GM12891 (cell line): ENCODE data around the gene DPP10.
"Not testable (repeated sequence)": the region's sequence is repeated elsewhere in the genome, so short reads cannot be mapped to it uniquely, and the experiment has no call there.

ENCODE experiments used
- DNase-seq: peaks from one replicate; pipeline ENCODE4 v3.0.0; 2011; ENCODE audit warnings: low spot score; ENCODE audit not compliant: insufficient read length
- FAIRE-seq: peaks from 2 replicates; lab custom pipeline; 2011; peaks lifted over from hg19 to GRCh38; lab: Jason Lieb, UNC
- PAX5 ChIP-seq: IDR thresholded peaks from 2 replicates; pipeline ENCODE4 v1.6.1; 2011; ENCODE audit warnings: low read length, moderate library complexity, mild to moderate bottlenecking; ENCODE audit not compliant: insufficient read depth, severe bottlenecking
- POLR2A ChIP-seq: IDR thresholded peaks from 2 replicates; pipeline ENCODE4 v1.6.1; 2011; ENCODE audit warnings: low read depth, low read length, control low read depth
- POLR2AphosphoS5 ChIP-seq: IDR thresholded peaks from 2 replicates; pipeline ENCODE4 v1.6.1; 2011; ENCODE audit warnings: low read depth, low read length, control low read depth
- POU2F2 ChIP-seq: IDR thresholded peaks from 2 replicates; pipeline ENCODE4 v1.6.1; 2011; ENCODE audit warnings: low read depth, mild to moderate bottlenecking, control low read depth, low read length, moderate library complexity
- SPI1 ChIP-seq: IDR thresholded peaks from 2 replicates; pipeline ENCODE4 v1.6.1; 2011; ENCODE audit warnings: low read depth, low read length, control low read depth
- TAF1 ChIP-seq: IDR thresholded peaks from 2 replicates; pipeline ENCODE4 v1.6.1; 2011; ENCODE audit warnings: low read depth, low read length, control low read depth

Gene DPP10

GRCh38 chr2:114949228-114949804 is 506.9 kb downstream of the DPP10 start:
- DNase-seq, result no peak
- TF ChIP-seq POLR2A, result no peak
- no peak for TF ChIP-seq PAX5
- no peak for TF ChIP-seq SPI1
- TF ChIP-seq POLR2AphosphoS5, result no peak
- no peak for TF ChIP-seq TAF1
- no peak for TF ChIP-seq POU2F2
- FAIRE-seq, result no peak

GRCh38 chr2:114960389-114960788 is 517.9 kb downstream of the DPP10 start:
- TF ChIP-seq POLR2AphosphoS5 (no peak), POLR2A (no peak), TAF1 (no peak), PAX5 (no peak), SPI1 (no peak), POU2F2 (no peak)
- DNase-seq, result no peak
- no peak for FAIRE-seq

DNA sequence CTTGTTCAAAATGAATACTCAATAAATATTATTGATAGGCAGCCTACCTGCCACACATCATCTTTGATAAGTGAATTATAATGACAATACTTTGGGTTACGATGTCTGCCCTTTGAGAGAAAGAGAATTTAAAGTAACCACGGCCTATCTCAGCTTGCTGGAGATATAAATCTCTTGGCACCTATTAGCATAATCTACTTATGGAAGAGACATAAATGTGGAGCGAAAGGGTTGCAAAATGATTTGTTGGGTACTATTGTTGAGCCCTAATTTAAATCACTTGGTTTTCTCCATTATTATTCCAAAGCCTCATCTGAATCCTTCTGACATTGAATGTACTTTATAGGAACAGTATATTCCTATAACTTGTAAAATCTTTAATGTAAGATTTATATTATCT is 520.1 kb downstream of the DPP10 start:
- DNase-seq (no peak), FAIRE-seq (no peak)
- TF ChIP-seq POU2F2, result no peak
- no peak for TF ChIP-seq PAX5
- TF ChIP-seq TAF1, result no peak
- TF ChIP-seq POLR2A, result no peak
- TF ChIP-seq POLR2AphosphoS5, result no peak
- TF ChIP-seq SPI1, result no peak

DNA sequence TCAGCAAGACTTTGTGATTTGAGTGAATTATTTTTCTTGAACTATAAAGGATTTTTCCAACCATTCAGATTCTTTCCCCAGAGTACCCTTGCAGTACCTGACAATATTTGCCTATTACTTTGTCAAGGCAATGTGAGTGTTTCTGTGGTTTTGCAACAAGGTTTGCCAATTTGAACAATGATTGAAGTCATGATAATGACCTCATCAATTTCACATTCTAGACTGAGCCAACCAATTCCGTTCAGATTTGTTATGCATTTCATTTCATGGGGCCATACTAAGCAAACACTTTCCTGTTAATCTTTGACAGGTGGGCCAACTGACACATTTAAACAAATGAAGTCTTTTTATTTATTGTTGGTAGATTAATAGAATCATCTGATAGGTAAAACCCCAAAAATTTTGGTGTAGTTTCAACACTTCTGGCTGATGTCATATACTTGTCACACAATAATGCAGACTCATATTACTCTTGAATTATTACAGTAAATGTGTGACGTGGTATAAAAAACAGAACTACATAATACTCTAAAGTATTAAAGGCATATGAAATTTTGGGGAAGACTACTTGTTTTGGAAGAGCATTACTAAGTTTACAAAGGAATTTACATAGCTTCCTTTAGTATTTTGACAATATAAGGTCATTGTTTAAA is 526.4 kb downstream of the DPP10 start:
- TF ChIP-seq POU2F2 (no peak), POLR2A (no peak), TAF1 (no peak), SPI1 (no peak), POLR2AphosphoS5 (no peak), PAX5 (no peak)
- FAIRE-seq (no peak), DNase-seq (no peak)

- DNase-seq, FAIRE-seq: not testable (repeated sequence)
Measured at GRCh38 chr2:115004321-115004720, 561.9 kb downstream of the DPP10 start.

GRCh38 chr2:115011721-115012120 is 569.3 kb downstream of the DPP10 start:
- DNase-seq, result no peak
- TF ChIP-seq TAF1 (no peak), SPI1 (no peak), POLR2AphosphoS5 (no peak), POU2F2 (no peak), PAX5 (no peak), POLR2A (no peak)
- no peak for FAIRE-seq

DNA sequence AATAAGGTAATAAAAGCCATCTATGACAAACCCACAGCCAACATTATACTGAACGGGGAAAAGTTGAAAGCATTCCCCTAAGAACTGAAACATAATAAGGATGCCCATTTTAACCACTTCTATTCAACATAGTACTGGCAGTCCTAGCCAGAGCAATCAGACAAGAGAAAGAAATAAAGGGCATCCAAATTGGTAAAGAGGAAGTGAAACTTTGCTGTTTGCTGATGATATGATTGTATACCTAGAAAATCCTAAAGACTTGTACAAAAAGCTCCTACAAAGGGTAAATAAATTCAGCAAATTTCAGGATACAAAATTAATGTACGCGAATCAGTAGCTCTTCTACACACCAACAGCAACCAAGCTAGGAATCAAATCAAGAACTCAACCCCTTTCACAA is 579.6 kb downstream of the DPP10 start:
- TF ChIP-seq SPI1, result peak; percentile 66
- FAIRE-seq, DNase-seq: not testable (repeated sequence)

GRCh38 chr2:115034801-115035200 is 592.4 kb downstream of the DPP10 start:
- FAIRE-seq, result no peak
- TF ChIP-seq POLR2AphosphoS5, result no peak
- TF ChIP-seq TAF1, result no peak
- no peak for TF ChIP-seq SPI1
- no peak for TF ChIP-seq POLR2A
- no peak for TF ChIP-seq PAX5
- no peak for TF ChIP-seq POU2F2
- no peak for DNase-seq

GRCh38 chr2:115036818-115037217 is 594.4 kb downstream of the DPP10 start:
- no peak for FAIRE-seq
- no peak for DNase-seq
- no peak for TF ChIP-seq POLR2A
- TF ChIP-seq POLR2AphosphoS5, result no peak
- no peak for TF ChIP-seq POU2F2
- TF ChIP-seq PAX5, result no peak
- TF ChIP-seq TAF1, result no peak
- no peak for TF ChIP-seq SPI1

DNA sequence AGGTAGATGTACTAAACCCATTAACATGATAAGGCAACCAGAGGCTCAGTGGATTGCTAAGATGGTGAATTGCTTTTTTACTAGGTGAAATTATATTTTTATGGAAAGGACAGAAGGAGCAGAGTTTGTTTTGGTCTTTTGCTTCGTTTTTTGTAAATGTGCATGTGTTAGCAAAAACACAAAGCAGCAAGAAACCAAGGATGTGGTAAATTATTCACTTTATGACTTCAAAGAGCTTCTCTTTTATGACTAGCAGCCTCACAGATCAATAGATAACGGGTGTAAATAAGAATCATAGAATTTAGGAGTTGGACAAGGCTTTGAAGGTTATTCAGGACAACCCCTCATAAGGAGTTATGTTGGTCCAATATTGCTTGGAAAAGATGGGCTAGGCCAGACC is 615.0 kb downstream of the DPP10 start:
- DNase-seq (no peak), FAIRE-seq (no peak)
- TF ChIP-seq PAX5 (no peak), TAF1 (no peak), SPI1 (no peak), POLR2AphosphoS5 (no peak), POU2F2 (no peak), POLR2A (no peak)

- FAIRE-seq (no peak), DNase-seq (no peak)
- TF ChIP-seq TAF1, result no peak
- no peak for TF ChIP-seq POU2F2
- no peak for TF ChIP-seq PAX5
- no peak for TF ChIP-seq SPI1
- TF ChIP-seq POLR2A, result no peak
- TF ChIP-seq POLR2AphosphoS5, result no peak
Measured at GRCh38 chr2:115070002-115070401, 627.6 kb downstream of the DPP10 start.
